Measurements from ENCODE around the gene CNN2. TPM values are rescaled to one million over a fixed set of nuclear protein-coding genes. Genes with fewer than 3 reads are reported as not detected.

The CNN2 gene
- total and polyA plus RNA-seq, 2 of the 13 experiments (the other 11 are each of a cell fraction or from before 2014, with no cell fraction given): 63.6 to 70.0 TPM

- TF ChIP-seq ZNF792 (CRISPR knock-in tag; IDR thresholded peaks at IDR 0.05) (no peak; the same call in 1 of the 2 replicates), TEAD2 (CRISPR knock-in tag; IDR thresholded peaks at IDR 0.05) (no peak), ZNF510 (CRISPR knock-in tag; IDR thresholded peaks at IDR 0.05; ENCODE audit: low read depth) (no peak), SIN3A (IDR thresholded peaks at IDR 0.05; ENCODE audit: borderline replicate concordance, low read depth, low read length) (no peak), RNF2 (conservative IDR thresholded peaks at IDR 0.05; ENCODE audit: low read depth) (no peak; the same call in 1 of the 2 replicates), ARHGAP35 (CRISPR knock-in tag; IDR thresholded peaks at IDR 0.05; ENCODE audit: borderline replicate concordance) (0 out of 2 replicates have a peak, but pooled peaks have one; percentile 54), GFI1 (CRISPR knock-in tag; IDR thresholded peaks at IDR 0.05; ENCODE audit: borderline replicate concordance) (peak; percentile 21; the same call in 1 of the 2 replicates), ZNF569 (CRISPR knock-in tag; IDR thresholded peaks at IDR 0.05; ENCODE audit: borderline replicate concordance) (peak; percentile 15; the same call in 1 of the 2 replicates), MYPOP (CRISPR knock-in tag; IDR thresholded peaks at IDR 0.05) (no peak), ZFP90 (CRISPR knock-in tag; IDR thresholded peaks at IDR 0.05; ENCODE audit: borderline replicate concordance) (0 out of 2 replicates have a peak, but pooled peaks have one; percentile 27), PTBP1 (IDR thresholded peaks at IDR 0.05; ENCODE audit: low read depth, low read length, poor library complexity, severe bottlenecking) (peak; percentile 85), HMGXB3 (CRISPR knock-in tag; IDR thresholded peaks at IDR 0.05; ENCODE audit: borderline replicate concordance) (no peak; the same call in 1 of the 2 replicates), REL (CRISPR knock-in tag; conservative IDR thresholded peaks at IDR 0.05) (no peak), KDM5A (IDR thresholded peaks at IDR 0.05; ENCODE audit: borderline replicate concordance, low read length) (no peak), NAIF1 (CRISPR knock-in tag; IDR thresholded peaks at IDR 0.05; ENCODE audit: borderline replicate concordance) (no peak), ZFP91 (CRISPR knock-in tag; IDR thresholded peaks at IDR 0.05; ENCODE audit: borderline replicate concordance) (peak; percentile 82; the same call in 1 of the 2 replicates), ZBTB34 (CRISPR knock-in tag; IDR thresholded peaks at IDR 0.05) (0 out of 2 replicates have a peak, but pooled peaks have one; percentile 17), KDM3A (CRISPR knock-in tag; IDR thresholded peaks at IDR 0.05; ENCODE audit: low read depth) (peak; percentile 72; the same call in 1 of the 2 replicates), ZNF737 (CRISPR knock-in tag; IDR thresholded peaks at IDR 0.05; ENCODE audit: borderline replicate concordance) (no peak), NR2F2 (IDR thresholded peaks at IDR 0.05; ENCODE audit: borderline replicate concordance, low read depth) (peak; percentile 49; the same call in 1 of the 2 replicates)
Observed at GRCh38 chr19:993361-993830, 33.0 kb upstream of the CNN2 start (continued).

Measured in HepG2 (cell line).